MCF 10A (cell line): Measurements from ENCODE around the gene CFAP100. TPM values are rescaled to one million over a fixed set of nuclear protein-coding genes. Genes with fewer than 3 reads are reported as not detected.

ENCODE experiments used
- BruUV-seq: library from RNA; stranded (reverse); fragments of 400-500 nt; replicated peaks from 2 replicates; lab custom pipeline; 2021; lab: Mats Ljungman, UMichigan
- CTCF ChIA-PET: fragments of 300-600 bp; sonication (Branson Sonifier 250); formaldehyde crosslinking; extraction: SDS; loops from one replicate; lab custom pipeline; 2021; ENCODE audit warnings: antibody characterized with exemption, inconsistent platforms; lab: Yijun Ruan, JAX
- POLR2A ChIA-PET: fragments of 300-600, 350-650 bp; sonication (Branson Sonifier 250); formaldehyde crosslinking; extraction: SDS; loops from one replicate; lab custom pipeline; 2020; ENCODE audit warnings: antibody characterized with exemption, inconsistent platforms; lab: Yijun Ruan, JAX
- DNase-seq: peaks from one replicate; pipeline ENCODE4 v3.0.0-alpha.2; 2018; ENCODE audit not compliant: unreplicated experiment
- H3K27ac Mint-ChIP-seq: one replicate; pipeline ENCODE4 v1.8.0; 2022; ENCODE audit warnings: mild to moderate bottlenecking, low read depth, mixed read lengths; ENCODE audit not compliant: unreplicated experiment
- H3K27me3 Mint-ChIP-seq: one replicate; pipeline ENCODE4 v1.8.0; 2022; ENCODE audit warnings: mixed read lengths; ENCODE audit not compliant: insufficient read depth, unreplicated experiment
- H3K36me3 Mint-ChIP-seq: one replicate; pipeline ENCODE4 v1.8.0; 2022; ENCODE audit warnings: mild to moderate bottlenecking, moderate library complexity, mixed read lengths; ENCODE audit not compliant: insufficient read depth, unreplicated experiment
- H3K4me1 Mint-ChIP-seq: one replicate; pipeline ENCODE4 v1.8.0; 2022; ENCODE audit warnings: mixed read lengths; ENCODE audit not compliant: insufficient read depth, unreplicated experiment
- H3K4me3 Mint-ChIP-seq: one replicate; pipeline ENCODE4 v1.8.0; 2022; ENCODE audit warnings: mild to moderate bottlenecking, moderate library complexity, mixed read lengths; ENCODE audit not compliant: unreplicated experiment
- H3K9me3 Mint-ChIP-seq: one replicate; pipeline ENCODE4 v1.8.0; 2022; ENCODE audit warnings: mixed read lengths; ENCODE audit not compliant: unreplicated experiment
- intact Hi-C: fragments of 100-400 bp; cut with micrococcal nuclease; formaldehyde crosslinking; loops from 2 replicates; pipeline ENCODE4 v1.14.1; 2022
- total RNA-seq: library from RNA; stranded (reverse); gene quantifications from 2 replicates; pipeline ENCODE4 v1.2.3, GENCODE V29; 2022
- TF ChIP-seq, protein P1 (sequence below): fragments of 200-600 bp; IDR thresholded peaks from one replicate; pipeline ENCODE4 v1.8.0; 2022; ENCODE audit warnings: antibody characterized with exemption, mild to moderate bottlenecking; ENCODE audit not compliant: unreplicated experiment

Gene CFAP100
- total RNA-seq, 1 experiment from 2014 or later = not detected

DNA sequence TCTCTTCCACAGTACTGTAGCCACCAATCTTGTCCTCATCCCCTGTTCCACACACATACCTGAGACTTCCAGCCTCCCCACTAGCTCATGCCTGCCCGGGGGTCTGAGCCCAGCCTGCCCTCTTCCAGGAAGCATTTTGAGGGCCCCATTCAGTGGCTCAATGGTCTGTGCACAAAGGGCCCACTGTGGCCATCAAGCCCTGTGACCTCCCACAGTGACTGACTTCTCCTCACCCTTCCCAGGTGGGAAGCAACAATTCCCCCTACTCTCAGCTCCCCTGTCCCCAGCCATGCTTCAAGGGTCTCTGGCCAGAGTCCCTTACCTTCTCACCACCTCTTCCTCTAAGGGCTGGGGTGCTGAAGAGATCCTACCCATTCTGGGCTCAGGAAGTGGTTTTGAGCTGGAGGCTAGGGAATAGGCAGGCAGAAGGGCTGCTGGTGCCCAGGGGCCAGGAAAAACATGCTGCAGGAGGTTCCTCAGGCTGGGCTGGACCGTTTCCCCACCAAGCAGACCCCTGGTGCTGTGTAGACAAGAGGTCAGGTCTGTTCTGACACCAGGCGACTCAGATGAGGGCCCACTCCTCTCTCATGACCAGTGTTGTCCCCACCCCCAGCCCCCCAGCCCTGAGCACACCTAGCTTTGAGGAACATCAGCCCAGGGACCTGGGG, 34.5 kb upstream of the CFAP100 start:
- TF ChIP-seq, protein P1, sequence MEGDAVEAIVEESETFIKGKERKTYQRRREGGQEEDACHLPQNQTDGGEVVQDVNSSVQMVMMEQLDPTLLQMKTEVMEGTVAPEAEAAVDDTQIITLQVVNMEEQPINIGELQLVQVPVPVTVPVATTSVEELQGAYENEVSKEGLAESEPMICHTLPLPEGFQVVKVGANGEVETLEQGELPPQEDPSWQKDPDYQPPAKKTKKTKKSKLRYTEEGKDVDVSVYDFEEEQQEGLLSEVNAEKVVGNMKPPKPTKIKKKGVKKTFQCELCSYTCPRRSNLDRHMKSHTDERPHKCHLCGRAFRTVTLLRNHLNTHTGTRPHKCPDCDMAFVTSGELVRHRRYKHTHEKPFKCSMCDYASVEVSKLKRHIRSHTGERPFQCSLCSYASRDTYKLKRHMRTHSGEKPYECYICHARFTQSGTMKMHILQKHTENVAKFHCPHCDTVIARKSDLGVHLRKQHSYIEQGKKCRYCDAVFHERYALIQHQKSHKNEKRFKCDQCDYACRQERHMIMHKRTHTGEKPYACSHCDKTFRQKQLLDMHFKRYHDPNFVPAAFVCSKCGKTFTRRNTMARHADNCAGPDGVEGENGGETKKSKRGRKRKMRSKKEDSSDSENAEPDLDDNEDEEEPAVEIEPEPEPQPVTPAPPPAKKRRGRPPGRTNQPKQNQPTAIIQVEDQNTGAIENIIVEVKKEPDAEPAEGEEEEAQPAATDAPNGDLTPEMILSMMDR = no peak
- ChIA-PET POLR2A (no interaction called here), CTCF (interaction anchor here (0.6 to 1.4 kb wide), 5 partner anchors 29 to 431 kb away, joined by 3 to 7 read pairs (median 3); no protein-coding TSS in a partner anchor)
- no peak for DNase-seq
- Mint-ChIP-seq H3K36me3 (no peaks in the 10 kb centered on the region), H3K4me1 (peaks cover 4% of the 10 kb centered on the region), H3K9me3 (no peaks in the 10 kb centered on the region), H3K27me3 (no peaks in the 10 kb centered on the region), H3K4me3 (no peak overlapping the region), H3K27ac (no peak overlapping the region)
- intact Hi-C loops = no loop called here
- no TSS peak for BruUV-seq

DNA sequence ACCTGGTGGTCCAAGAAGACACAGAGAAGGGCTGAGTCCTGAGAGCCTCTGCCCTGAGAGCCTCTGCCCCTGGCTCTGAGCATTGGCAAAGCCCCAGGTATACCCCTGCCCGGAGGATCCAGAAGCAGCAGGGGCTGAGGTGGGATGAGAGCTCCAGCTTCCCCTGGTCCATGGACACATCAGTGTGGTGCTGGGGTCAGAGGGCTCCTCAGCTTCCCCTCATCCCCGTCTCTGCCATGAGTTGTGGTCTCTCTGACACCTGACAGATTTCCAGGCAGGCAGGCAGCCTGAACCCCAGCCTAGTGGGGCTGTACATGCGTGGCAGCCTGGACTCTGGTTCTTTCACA, 34.0 kb upstream of the CFAP100 start:
- intact Hi-C loops = no loop called here
- BruUV-seq = no TSS peak
- ChIA-PET POLR2A (no interaction called here), CTCF (interaction anchor here (1.2 to 1.4 kb wide), 2 partner anchors 28 to 114 kb away, joined by 3 to 7 read pairs; no protein-coding TSS in a partner anchor)
- H3K4me3 Mint-ChIP-seq = no peak overlapping the region
- TF ChIP-seq, protein P1 = no peak
- H3K27ac Mint-ChIP-seq = no peak overlapping the region
- DNase-seq = no peak
- H3K4me1 Mint-ChIP-seq = peaks cover 4% of the 10 kb centered on the region
- no peaks in the 10 kb centered on the region for H3K36me3 Mint-ChIP-seq
- no peaks in the 10 kb centered on the region for H3K9me3 Mint-ChIP-seq
- H3K27me3 Mint-ChIP-seq = no peaks in the 10 kb centered on the region

DNA sequence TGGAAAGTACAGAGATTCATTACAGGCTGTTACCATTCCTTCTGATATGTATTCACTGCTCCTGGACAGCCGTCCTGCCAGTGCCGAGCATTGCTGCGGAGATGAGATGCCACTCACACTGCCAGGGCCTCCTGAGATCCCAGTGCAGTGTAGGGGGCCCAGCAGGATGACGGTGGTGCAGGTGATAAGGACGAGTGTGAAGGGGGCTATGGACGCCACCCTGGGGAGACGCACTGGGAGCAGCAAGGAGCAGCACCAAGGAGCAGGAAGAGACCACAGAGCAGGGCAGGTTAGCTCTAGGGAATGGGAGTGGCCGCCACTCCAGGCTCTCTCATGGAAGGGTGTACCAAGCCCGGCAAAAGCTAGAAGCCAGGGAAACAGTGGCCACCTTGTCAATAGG, 33.5 kb upstream of the CFAP100 start:
- DNase-seq = no peak
- no peaks in the 10 kb centered on the region for H3K36me3 Mint-ChIP-seq
- no peak overlapping the region for H3K27ac Mint-ChIP-seq
- CTCF ChIA-PET = interaction anchor here (1.2 kb wide), 1 partner anchor 28 kb away, joined by 3 read pairs; no protein-coding TSS in a partner anchor
- POLR2A ChIA-PET = no interaction called here
- intact Hi-C loops = no loop called here
- H3K9me3 Mint-ChIP-seq = no peaks in the 10 kb centered on the region
- no peaks in the 10 kb centered on the region for H3K27me3 Mint-ChIP-seq
- no peak overlapping the region for H3K4me3 Mint-ChIP-seq
- TF ChIP-seq, protein P1 = no peak
- no TSS peak for BruUV-seq
- H3K4me1 Mint-ChIP-seq = peaks cover 2% of the 10 kb centered on the region

DNA sequence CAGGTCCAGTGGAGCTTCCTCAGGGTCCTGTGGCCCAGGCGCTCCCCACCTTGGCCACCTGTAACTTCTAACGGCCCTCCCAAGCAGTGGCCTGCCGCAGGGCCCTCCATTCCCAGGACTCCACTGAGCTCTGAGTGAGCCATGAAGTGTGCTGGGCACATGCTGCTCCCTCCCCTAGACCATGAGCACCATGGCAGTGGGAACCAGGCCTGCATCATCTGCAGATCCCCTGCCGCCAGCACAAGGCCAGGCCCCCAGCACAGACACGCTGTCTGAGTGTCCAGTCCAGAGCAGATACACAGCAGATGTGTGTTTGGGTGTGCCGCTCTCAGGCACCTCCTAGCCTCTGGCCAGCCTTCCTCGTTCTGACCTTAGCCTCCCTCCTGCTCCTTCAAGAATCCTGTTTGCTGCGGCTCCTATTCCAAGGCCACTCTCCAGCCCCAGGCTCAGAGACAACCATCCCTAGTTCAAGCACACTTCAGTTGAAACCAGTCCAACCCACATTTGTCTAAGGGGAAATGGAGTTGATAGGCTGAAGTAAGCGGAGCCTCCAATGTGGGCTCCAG, 30.5 kb upstream of the CFAP100 start:
- no peaks in the 10 kb centered on the region for H3K27me3 Mint-ChIP-seq
- ChIA-PET CTCF (interaction anchor here (0.7 to 1.2 kb wide), 2 partner anchors 119 to 230 kb away, joined by 3 read pairs; no protein-coding TSS in a partner anchor), POLR2A (interaction anchor here (0.6 kb wide), 1 partner anchor 111 kb away, joined by 3 read pairs; no protein-coding TSS in a partner anchor)
- H3K4me3 Mint-ChIP-seq = no peak overlapping the region
- no peak overlapping the region for H3K27ac Mint-ChIP-seq
- DNase-seq = no peak
- no peaks in the 10 kb centered on the region for H3K4me1 Mint-ChIP-seq
- TF ChIP-seq, protein P1 = no peak
- no peaks in the 10 kb centered on the region for H3K36me3 Mint-ChIP-seq
- intact Hi-C loops = no loop called here
- H3K9me3 Mint-ChIP-seq = no peaks in the 10 kb centered on the region
- no TSS peak for BruUV-seq
